Stimulated activated CD8-positive, alpha-beta memory T cell treated with anti-CD3 and anti-CD28 coated beads, Interleukin-12 subunit alpha, Interleukin-12 subunit beta, amount 100 ng/mL, for 24 hours (primary cell): ENCODE measurements around the gene SCAMP4.

Experiments
- DNase-seq: peaks from one replicate; pipeline ENCODE4 v3.0.0-alpha.2; 2020; ENCODE audit errors: extremely low read depth

Gene SCAMP4, protein sequence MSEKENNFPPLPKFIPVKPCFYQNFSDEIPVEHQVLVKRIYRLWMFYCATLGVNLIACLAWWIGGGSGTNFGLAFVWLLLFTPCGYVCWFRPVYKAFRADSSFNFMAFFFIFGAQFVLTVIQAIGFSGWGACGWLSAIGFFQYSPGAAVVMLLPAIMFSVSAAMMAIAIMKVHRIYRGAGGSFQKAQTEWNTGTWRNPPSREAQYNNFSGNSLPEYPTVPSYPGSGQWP

DNA sequence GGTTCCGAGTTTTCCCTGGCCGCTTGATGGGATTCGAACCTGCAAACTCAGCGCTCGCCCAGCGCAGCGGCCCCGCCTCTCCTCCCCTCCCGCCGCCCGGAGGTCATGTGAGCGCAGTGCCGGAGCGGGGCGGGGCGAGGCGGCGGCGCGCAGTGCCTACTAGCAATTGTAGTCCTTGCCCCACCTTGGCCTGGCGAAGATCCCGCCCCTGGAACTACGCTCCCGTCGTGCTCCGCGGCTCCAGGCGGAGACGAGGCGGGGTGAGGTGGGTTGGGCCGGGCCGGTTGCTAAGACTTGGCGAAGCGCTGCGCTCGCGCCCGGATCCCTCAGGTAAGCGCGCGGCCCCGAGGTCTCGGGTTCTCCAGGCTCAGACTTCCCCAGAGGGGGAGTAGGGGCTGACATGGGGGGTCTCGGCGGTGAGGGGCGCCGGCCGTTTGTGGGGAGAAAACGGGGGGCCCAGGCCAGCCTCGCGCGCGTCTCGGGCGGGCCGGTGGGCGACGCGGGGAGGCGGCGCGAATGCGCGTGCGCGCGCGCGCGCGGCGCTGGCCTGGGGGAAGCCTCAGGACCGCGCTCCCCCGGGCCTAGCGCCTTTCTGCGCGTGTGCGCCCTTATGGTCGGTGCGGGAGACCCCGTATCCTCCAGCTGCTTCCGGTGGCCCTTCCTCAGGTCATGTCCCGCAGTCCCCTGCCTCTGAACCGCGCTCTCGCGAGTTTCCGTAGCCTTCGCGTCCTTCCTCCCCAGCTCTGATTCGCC, at the start of gene SCAMP4, which contains the start of gene ADAT3:
Gene SCAMP4 (plus strand): TSS at position 290 of the 753 bp plus-strand sequence. CDS start 9,621 bp downstream, outside the sequence.
Gene ADAT3 (plus strand): TSS at position 290 of the 753 bp plus-strand sequence. CDS start 6,649 bp downstream, outside the sequence.
- peak; percentile 99 for DNase-seq

DNA sequence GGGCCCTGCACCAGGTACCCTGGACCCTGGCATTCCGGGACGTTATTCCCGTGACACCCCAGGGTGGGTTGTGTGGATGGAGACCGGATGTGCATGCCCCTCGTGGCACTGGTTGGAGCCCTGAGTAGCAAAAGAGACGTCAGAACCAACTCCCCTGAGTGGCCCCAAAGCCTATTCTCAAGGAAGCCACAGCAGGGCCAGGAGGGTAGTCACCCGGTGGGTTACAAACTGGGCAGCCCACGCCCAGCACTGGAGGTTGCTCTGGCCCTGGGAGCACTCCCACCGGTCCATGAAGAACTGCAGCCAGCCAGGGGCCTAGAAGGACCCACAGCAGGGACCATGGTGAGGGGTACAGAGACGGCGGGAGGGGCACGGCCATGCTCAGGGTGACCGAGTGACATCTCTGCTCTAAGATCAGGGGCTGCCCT, 49.4 kb upstream of the SCAMP4 start:
- no peak for DNase-seq

DNA sequence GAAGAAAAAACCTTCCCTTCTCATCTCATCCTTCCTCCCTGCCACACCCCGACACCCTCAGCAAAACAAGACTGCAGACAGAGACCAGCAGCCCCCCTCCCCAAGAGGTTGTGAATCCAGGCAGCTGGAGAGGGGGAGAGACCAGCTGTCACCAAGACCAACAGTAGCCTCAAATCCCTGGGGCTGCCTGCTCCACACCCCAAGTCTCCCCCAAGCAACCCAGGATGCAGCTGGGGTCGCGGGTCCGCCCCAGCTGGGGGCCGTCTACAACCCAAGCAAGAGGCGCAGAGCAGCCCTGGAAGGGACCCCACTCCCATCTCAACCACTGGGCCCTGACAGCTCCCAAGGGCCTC, 48.9 kb upstream of the SCAMP4 start:
- DNase-seq: no peak

DNA sequence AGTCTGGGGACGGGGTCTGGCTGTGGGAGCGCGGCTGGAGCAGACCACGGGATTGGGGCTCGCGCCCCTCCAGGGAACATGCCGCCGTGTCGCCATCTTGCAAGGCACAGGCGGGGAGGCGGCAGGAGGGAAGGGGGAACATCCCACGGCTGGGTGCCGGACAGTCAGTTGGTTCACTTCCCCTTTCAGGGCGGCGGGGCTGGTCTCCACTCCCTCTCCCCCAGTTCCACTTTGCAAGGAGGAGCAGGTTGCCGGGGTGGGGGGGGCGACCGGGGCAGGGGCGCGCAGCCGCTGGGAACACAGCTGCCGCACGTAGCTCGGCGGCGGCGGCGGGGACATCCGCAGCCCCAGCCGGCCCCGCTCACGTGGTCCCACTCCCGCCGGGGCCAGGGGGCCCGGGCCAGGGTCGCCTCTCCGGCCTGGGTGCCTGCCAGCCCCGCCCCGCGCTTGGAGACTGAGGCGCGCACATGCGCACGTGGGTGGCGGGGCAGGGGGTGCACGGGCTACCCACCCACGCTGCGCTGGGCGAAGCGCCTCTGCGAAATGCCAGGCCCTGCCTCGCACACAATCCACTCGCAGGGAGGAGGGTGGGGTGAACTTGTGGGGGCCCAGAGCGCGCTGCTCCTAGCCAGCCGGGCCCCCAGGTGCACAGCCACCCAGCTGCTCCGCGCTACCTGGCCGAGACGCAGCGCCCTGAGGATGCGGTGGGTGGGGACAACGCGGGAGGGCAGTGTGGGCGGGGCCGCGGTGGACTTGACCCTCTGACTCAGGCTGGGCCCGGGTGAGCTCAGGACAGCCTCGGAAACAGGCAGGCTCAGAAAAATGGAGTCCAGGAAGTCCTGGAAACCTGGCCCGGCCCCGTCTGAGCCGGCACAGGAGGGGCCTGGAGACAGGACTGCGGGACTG, 48.2 kb upstream of the SCAMP4 start:
- no peak for DNase-seq

DNA sequence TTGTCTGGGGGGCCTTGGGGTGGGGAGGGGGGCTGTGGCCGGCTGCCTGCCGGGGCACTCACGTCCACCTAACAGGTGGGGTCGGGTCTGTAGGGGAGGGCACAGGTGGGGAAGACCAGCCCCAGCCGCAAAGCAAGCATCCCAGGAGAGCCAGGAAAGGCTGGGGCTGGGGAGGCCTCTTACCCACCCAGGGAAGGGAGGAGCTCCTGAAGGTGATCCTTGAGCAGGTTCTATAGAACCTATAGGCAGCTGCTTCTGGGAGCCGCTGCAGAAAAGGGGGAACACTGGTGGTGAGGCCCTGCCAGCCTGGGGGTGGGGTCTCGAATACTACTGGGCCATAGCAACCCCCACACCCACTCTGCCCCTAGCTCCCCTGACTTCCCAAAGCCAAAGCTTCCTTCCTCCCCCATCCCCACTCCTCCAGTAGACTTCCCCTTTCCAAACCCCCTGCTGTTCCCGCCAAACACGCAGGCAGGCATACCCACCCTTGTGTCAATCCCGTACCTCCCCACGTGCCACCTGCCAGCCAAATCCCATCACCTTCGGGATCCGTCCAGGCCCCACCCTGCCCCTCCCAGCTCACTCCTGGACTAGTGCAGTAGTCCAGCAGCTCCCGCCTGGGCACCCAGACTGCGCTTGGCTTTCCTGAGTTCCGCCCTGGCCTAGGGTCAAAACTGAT, 47.4 kb upstream of the SCAMP4 start:
- no peak for DNase-seq

DNA sequence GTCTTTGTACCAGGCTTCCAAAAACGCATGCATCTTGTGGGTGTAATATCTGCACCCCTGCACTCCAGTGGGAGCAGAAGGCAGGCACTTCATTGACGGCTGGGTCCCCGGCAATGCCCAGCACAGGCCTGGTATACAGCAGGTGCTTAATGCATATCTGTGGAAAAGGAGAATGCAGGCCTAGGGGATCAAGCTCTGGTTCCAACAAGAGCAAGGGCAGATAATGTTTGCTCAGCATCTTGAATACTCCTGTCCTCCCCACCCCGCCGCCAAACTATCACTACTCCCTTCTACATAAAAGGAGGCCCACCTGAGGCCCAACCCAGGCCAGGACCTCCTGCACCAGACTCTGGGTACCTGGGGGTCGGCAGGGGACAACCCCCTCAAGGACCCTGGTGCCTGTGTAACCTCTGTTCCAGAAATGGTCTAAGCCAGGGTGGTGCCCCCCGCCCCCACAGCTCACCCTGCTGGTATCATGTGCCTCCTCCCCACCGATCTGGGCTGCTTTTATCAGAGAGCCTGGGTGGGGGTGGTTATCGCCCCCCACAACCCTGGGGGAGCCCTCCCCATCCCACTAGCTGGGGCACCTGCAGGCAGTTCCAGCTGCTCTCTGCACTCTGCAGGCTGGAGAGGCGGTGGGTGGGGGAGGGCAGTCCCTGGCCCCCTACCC, 46.7 kb upstream of the SCAMP4 start:
- DNase-seq: no peak

DNA sequence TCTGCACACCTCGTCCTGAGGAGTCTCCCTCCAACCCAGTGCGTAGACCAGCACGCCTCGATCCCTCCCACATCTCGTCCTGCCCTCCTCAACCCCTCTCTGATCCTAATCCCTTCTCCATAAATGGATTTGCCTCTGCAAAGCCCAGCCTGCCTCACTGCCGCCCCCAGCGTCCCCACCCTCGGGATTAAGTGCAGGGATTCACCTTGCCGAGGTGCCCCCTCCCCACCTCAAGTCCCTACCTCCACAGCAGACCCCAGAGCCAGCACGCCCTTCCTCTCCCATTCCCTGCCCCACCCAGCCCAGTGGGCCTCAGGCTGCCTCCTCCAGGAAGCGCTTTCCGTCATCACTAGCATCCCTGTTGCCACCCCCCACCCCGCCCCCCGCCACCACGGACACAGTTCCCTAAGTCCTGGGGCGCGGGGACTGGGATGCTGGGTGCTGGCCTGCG, 45.8 kb upstream of the SCAMP4 start:
- no peak for DNase-seq

DNA sequence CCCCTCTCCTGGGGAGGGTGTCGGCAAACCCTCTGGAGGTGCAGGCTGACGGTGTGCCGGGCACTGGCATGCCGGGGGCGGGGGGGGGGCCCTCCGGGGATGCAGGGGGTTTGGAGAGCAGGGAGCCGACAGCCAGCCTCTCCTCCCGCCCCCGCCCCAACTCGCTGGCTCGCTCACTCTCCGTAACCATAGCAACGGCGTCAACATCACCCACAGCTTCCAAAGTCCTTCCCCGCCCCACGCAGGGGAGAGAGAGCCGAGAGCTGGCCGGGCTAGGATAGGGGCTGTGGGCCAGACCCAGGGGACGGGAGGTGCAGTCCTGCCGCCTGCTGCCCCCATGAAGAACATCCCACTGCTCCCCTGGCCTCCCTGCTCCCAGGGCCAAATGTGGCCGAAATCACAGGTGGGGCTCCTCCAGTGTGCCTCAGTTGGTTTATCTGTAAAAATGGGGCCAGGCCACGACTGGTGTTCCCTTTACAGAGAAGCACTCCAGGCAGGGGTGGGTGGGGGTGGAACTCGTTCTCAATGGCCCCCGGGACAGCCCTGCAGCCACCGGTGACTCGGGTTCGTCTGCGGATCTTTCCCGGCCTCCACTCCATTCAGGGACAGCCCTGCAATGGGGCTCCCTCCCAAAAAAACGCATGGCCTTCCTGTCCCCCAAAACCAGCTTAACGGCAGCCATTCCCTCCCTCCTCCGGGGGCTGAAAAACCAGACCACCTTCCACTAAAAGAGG, 45.0 kb upstream of the SCAMP4 start:
- no peak for DNase-seq

DNA sequence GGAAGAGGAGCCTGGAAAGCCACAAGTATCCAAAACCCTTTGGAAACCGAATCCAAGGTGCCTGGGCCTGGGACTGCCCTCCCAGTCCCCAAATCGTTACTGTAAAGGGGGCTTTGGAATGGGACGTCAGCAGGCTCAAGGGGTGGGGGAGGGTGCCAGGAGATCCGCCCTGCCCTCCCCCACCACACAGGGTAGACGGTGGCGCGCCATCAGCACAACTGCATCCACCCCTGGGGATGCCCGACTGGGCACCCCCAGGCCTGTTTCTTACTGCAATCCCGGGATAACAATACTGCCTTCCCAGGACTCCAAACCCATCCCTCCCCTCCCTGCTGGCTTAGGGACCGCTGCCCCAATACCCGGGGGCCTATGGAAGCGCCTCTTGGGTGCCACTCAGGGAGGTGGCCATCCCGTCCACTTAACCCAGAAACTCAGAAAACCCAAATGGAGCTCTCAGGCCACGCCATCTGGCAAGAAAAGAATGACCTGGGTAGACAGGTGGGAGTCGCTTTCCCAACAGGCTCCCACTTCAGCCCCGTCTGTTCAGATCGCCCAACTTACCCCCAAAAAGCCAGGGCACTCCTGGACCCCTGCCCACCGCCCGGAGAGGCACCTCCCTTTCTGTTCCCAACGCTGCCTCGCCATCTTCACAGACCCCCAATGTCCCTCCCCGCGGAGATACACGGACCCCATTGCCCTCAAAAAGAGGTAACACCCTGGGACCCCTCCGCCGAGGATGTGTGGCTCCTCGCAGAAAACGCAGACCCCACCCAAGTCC, 44.2 kb upstream of the SCAMP4 start:
- no peak for DNase-seq

DNA sequence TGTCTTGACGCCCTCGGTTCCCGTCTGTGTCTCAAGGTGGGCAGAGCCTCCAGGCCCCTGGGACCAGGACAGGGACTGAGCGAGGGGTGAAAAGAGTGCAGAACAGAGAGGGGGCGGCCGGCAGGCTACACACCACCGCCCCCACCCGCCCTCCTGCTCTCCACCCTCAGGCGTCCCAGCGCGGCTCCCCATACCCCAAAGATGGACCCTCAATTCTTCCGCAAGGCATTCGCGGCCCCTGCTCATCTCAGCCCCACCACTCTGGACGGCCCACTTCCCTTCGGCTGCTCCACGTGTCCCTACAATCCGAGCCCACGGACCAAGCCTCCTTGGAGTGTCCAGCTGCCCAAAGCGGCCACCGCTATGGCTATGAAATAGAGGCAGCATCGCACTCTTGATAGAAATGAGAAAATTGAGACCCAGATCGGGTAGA, 43.6 kb upstream of the SCAMP4 start:
- no peak for DNase-seq

DNA sequence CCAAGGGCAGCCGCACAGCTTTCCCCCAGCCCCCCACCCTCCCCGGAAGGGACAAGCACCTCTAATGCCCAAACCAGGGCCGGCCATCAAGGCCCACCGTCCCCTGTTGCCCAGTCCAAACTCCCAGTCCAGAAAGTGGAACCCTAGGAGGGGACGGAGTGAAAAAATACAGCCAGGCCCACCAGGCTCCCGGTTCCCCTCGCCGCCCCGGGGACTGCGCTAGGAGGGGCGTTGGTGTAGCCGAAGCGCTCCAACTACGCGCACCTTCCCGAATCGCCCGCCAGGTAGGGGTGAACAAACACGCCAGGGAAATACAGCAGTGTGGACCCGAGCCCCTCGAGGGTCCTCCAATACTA, 43.2 kb upstream of the SCAMP4 start:
- no peak for DNase-seq

DNA sequence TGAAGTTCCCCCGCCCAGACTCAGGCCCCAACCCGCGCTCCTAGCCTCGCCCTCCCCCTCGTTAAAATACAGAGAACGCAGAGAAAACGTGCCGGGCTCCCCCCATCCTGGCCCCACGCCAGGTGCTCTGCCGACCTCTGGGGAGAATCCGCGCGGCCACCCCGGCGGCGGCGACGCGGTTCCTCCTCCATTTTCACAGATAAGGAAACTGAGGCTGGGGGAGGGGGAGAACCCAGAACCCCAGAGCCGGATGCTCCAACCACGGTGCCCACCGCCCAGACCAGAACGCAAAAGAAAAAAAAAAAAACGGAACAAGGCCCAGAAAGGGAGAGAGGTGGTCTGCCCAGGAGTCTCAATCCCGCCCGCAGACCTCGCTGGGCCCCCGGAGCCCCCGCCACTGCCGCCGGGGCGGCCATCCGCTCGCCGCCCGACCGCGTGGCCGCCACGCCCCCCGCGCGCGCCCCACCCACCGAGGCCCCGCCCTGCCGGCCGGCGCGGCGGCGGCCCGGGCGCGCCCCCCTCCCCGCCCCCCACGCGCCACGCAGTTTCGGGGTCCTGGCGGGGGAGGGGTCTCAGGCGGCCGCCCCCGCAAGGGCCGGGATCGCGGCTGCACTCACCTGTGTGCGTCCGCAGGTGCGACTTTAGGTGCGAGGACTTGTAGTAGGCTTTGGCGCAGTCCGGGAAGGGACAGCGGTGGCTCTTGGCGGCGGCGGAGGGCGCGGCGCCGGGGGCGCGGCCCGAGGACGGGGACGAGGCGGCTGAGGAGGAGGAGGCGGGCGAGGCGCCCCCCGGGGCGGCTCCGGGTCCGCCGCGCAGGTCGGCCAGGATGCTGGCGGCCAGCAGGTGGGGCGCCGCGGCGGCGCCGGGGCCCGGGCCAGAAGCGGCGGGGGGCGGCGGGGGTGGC, 42.5 kb upstream of the SCAMP4 start:
- DNase-seq: no peak

DNA sequence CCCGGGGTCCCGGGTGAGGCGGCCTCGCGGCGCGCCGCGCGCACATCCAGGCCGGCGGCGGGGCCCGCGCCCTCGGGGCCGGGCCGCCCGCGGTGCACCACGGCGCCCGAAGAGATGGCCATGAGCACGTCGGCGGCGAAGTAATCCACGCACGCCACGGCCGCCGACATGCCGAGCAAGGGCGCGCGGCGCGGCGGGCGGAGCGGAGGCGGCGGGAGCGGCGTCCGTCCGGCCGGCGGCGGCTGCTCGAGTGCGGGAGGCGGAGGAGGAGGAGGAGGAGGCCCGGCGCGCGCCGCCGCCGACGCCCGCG, 41.9 kb upstream of the SCAMP4 start, which contains the start of gene KLF16:
Gene KLF16 (minus strand): TSS at position 252 of the 310 bp plus-strand sequence. CDS start 82 bp downstream, at position 170.
- DNase-seq: no peak

DNA sequence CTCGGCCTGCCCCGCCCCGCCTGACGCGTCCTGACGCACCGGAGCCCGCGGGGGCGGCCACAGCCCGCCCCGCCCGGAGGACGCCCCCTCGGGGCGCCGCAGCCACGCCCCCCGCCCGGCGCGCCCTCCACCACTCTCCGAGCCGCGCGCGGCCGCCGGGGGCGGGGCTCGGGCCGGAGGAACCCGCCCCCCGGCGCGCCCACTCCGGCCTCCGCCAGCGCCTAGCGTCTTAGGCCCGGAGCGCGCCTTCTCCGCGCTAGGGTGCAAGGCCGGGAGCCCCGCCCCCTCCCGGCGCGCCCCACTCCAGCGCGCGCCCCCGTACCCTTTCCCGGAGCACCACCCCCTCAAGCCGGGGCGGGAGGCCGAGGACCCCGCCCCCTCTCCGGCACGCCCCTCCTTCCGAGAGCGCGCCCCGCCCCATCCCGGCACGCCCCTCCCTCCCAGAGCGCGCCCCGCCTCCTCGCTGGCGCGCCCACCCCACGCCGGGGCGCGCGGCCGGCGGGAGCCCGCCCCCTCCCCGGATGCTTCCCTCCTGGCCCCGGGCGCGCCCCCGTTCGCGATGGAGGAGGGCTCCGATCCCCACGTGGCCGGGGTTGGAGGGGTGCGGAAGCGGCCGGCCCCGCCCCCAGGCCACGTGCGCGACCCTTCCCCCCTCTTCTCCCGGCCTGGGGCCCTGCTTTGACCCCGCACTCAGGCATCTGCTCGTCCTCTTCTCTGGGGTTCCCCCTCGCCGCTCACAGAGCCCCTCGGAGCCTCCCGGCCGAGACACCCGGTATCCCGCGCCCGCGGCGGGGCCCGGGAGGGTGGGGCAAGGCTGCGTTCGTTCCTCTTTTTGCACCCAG, 41.3 kb upstream of the SCAMP4 start:
- peak; percentile 91 for DNase-seq

DNA sequence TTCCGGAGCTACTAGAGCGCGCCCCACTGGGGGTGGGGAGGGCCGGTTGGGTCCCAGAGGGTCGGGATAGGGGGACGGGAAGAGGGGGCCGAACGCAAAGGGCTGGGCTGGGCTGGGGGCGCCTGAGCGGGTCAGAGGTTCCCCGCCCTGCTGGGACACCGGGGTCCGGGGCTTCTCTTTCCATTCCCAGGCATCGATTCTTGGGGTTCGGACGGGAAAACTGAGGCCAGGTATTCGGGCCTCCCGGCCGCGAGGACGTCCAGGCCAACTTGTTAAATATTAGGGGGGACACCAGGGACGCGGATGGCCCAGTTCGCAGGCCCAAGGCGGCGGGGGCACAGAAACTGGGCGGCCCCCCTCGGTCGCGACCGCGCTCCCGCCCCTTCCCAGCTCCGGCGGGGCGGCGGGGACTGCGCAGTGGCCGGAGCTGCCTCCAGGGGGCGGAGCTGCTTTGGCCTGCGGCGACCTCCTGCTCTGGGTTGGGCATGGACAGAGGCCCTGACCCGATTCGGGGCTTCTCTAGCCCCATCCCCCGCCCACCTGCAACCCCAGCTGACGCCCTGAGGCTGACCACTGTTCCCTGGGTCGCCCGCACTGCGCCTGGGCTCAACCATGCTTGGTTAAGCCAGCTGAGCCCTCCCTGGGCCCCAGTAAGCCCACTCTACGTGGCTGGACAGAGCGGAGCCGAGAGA, 40.6 kb upstream of the SCAMP4 start:
- DNase-seq: no peak

DNA sequence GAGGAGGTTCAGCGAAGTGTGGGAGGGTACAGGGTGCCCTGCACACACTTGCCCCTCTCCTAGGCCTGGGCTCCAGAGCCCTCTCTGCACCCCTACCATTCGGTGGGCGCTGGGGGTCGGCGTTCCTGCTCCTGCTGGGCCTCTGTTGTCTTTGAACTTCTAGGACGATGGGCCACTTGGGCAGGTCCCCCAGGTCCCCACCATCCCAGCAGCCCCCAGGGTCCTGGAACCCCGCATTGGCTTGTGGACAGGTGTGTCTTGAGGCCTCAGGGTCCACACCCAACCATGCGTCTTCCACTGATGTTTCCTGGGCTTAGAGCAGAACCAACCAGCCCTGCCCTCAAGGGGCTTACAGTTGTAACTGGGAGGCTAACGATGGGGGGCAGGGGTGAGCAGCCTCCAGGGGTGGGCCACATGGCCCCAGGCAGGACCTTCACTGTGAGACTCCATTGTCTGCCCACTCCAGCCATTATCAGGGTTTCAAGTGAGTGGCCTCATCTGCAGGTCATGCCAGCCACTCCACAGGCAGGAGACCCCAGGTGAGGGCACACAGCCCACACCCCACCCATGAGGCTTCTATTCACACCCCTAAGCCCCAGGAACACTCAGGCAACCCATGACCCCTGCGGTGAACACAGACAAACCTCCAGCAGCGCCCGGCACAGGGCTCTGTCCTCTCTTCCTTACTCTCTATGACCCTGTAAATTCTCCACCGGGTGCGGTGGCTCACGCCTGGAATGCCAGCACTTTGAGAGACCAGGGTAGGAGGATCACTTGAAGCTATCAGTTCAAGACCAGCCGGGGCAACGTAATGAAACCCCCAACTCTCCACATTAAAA, 39.8 kb upstream of the SCAMP4 start:
- DNase-seq: no peak
